GM12878 (cell line): ENCODE data around the gene MZT2A.
"Not testable (repeated sequence)": the region's sequence is repeated elsewhere in the genome, so short reads cannot be mapped to it uniquely, and the experiment has no call there.

Experiments
- ASH2L ChIP-seq: fragments of 300-600, 200-600 bp; sonication (generic); IDR thresholded peaks from 2 replicates; pipeline ENCODE4 v1.6.1; 2017; ENCODE audit warnings: low read depth, mild to moderate bottlenecking, borderline replicate concordance
- ATF7 ChIP-seq: fragments of 450-650 bp; IDR thresholded peaks from 2 replicates; pipeline ENCODE4 v1.6.1; 2016; ENCODE audit warnings: low read depth, mild to moderate bottlenecking
- RAD51 ChIP-seq: fragments of 450-650 bp; IDR thresholded peaks from 2 replicates; pipeline ENCODE4 v1.6.1; 2016; ENCODE audit warnings: moderate library complexity, mild to moderate bottlenecking, inconsistent platforms
- SIN3A ChIP-seq: IDR thresholded peaks from 2 replicates; pipeline ENCODE4 v1.6.1; 2012; ENCODE audit warnings: low read depth, low read length, improper control_type of control experiment
- TCF12 ChIP-seq: IDR thresholded peaks from 2 replicates; pipeline ENCODE4 v1.6.1; 2011; ENCODE audit warnings: low read depth, mild to moderate bottlenecking, low read length

DNA sequence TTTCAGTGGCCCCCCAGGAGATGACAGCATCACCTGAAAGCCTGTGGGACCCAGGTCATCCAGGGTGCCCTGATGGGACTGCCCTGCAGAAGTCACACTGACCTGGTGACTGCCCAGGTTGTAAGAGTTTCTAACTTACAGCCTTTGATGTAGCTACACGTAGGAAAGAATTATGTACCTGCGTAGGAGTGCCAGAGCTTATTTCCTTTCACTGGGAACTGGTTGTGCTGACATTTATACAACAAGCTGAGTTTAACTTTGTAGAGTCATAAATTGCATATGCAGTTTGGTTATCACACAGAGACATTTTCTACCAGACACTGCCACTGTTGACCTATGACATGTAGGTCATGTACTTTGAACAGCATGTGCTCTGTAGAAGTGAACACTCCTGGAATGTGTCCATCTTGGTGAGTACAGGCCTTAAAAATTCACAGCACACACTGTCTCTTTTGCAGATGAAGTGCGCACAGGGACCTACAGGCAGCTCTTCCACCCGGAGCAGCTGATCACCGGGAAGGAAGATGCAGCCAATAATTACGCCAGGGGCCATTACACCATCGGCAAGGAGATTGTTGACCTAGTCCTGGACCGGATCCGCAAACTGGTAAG, 13.2 kb downstream of the MZT2A start:
- not testable (repeated sequence) for TF ChIP-seq SIN3A, TCF12, RAD51, ATF7, ASH2L
